ENCODE measurements around the gene ARHGEF39. TPM values are rescaled to one million over a fixed set of nuclear protein-coding genes. Genes with fewer than 3 reads are reported as not detected.

ARHGEF39 gene
- total RNA-seq, 5 donors from 2014 or later (not counting 1 experiment from before 2014, with no cell fraction given) = 0.12 to 1.3 (median 0.57) TPM

- H3K9me3 ChIP-seq = no peaks in the 10 kb centered on the region
- no peak for ATAC-seq (replicated peaks in 1 of 4)
Observed at GRCh38 chr9:35618325-35618727, 46.7 kb downstream of the ARHGEF39 start, which contains the start of gene CD72. Gene CD72 (minus strand): TSS chr9:35618413. CDS start chr9:35618303, 110 bp downstream.

GRCh38 chr9:35617548-35617947 is 47.4 kb downstream of the ARHGEF39 start:
- peaks cover 40 to 53% (median 40%) of the 10 kb centered on the region in 3 donors for H3K4me1 Mint-ChIP-seq
- no peaks in the 10 kb centered on the region for H3K27me3 ChIP-seq (replicated peaks in 1 of 2; ENCODE audit: control insufficient read depth in 2 of 2, extremely low read depth in 1 of 2, insufficient read depth in 2 of 2, low read length in 1 of 2)
- H3K27me3 Mint-ChIP-seq = no peaks in the 10 kb centered on the region
- no peaks in the 10 kb centered on the region for H3K36me3 ChIP-seq (ENCODE audit: control insufficient read depth in 2 of 2, extremely low read depth in 1 of 2, insufficient read depth in 1 of 2, low read length in 1 of 2)
- ATAC-seq (replicated peaks in 1 of 4) = no peak
- ChIA-PET POLR2A (no interaction called here), CTCF (interaction anchor here (0.6 to 2.2 kb wide), 14 partner anchors 8 to 139 kb away, joined by 3 to 8 read pairs (median 4); partner anchors contain the start of genes CCDC107 (in 2 of the 2), RMRP (in 2 of the 2), ARHGEF39 (in 1 of the 2) and CREB3 (in 1 of the 2))
- no peaks in the 10 kb centered on the region for H3K9me3 ChIP-seq
- H3K27ac Mint-ChIP-seq = peak overlapping the region; percentile 87 to 95
- no peaks in the 10 kb centered on the region for H3K9me3 Mint-ChIP-seq
- H3K27ac ChIP-seq (ENCODE audit: low read length) = peak overlapping the region; percentile 68
- WGBS (ENCODE audit: insufficient coverage) = 81% methylated on average over 7 of the region's 8 CpGs
- DNase-seq = no peak
- peak overlapping the region; percentile 68 to 76 for H3K4me3 ChIP-seq (ENCODE audit: control insufficient read depth in 1 of 2, extremely low read depth in 1 of 2, low read length in 1 of 2)
- no peaks in the 10 kb centered on the region for H3K36me3 Mint-ChIP-seq
- peak overlapping the region; percentile 78 to 88 (median 85) for H3K4me3 Mint-ChIP-seq
- peaks cover 23 to 46% of the 10 kb centered on the region in 2 experiments for H3K4me1 ChIP-seq (ENCODE audit: control insufficient read depth in 1 of 2, extremely low read depth in 1 of 2, insufficient read depth in 2 of 2, low read length in 2 of 2)

More at GRCh38 chr9:35618325-35618727, 46.7 kb downstream of the ARHGEF39 start, which contains the start of gene CD72:
- Mint-ChIP-seq H3K9me3 (no peaks in the 10 kb centered on the region), H3K36me3 (no peaks in the 10 kb centered on the region), H3K4me3 (peak within 1 kb of the TSS; percentile 78 to 88 (median 85)), H3K27me3 (no peaks in the 10 kb centered on the region), H3K4me1 (peaks cover 40 to 53% (median 40%) of the 10 kb centered on the region in 3 donors), H3K27ac (peak within 1 kb of the TSS; percentile 87 to 95)
- WGBS (ENCODE audit: insufficient coverage) = 92% methylated on average over 6 of the region's 7 CpGs
- CTCF ChIA-PET = interaction anchor here in 1 of 2 donors (1.5 kb wide), 1 partner anchor 20 kb away, joined by 4 read pairs; no protein-coding TSS in a partner anchor
- Histone ChIP-seq H3K4me1 (ENCODE audit: control insufficient read depth in 1 of 2, extremely low read depth in 1 of 2, insufficient read depth in 2 of 2, low read length in 2 of 2) (peaks cover 23 to 46% of the 10 kb centered on the region in 2 experiments), H3K4me3 (ENCODE audit: control insufficient read depth in 1 of 2, extremely low read depth in 1 of 2, low read length in 1 of 2) (peak within 1 kb of the TSS; percentile 68 to 76), H3K27ac (ENCODE audit: low read length) (peak within 1 kb of the TSS; percentile 68), H3K27me3 (replicated peaks in 1 of 2; ENCODE audit: control insufficient read depth in 2 of 2, extremely low read depth in 1 of 2, insufficient read depth in 2 of 2, low read length in 1 of 2) (no peaks in the 10 kb centered on the region), H3K36me3 (ENCODE audit: control insufficient read depth in 2 of 2, extremely low read depth in 1 of 2, insufficient read depth in 1 of 2, low read length in 1 of 2) (no peaks in the 10 kb centered on the region)
- POLR2A ChIA-PET = no interaction called here
- DNase-seq = no peak

- no peaks in the 10 kb centered on the region for H3K9me3 Mint-ChIP-seq
- Histone ChIP-seq H3K27ac (ENCODE audit: low read length) (peak overlapping the region; percentile 68), H3K9me3 (no peaks in the 10 kb centered on the region), H3K36me3 (ENCODE audit: control insufficient read depth in 2 of 2, extremely low read depth in 1 of 2, insufficient read depth in 1 of 2, low read length in 1 of 2) (no peaks in the 10 kb centered on the region), H3K4me3 (ENCODE audit: control insufficient read depth in 1 of 2, extremely low read depth in 1 of 2, low read length in 1 of 2) (peak overlapping the region; percentile 68 to 76), H3K27me3 (replicated peaks in 1 of 2; ENCODE audit: control insufficient read depth in 2 of 2, extremely low read depth in 1 of 2, insufficient read depth in 2 of 2, low read length in 1 of 2) (no peaks in the 10 kb centered on the region), H3K4me1 (ENCODE audit: control insufficient read depth in 1 of 2, extremely low read depth in 1 of 2, insufficient read depth in 2 of 2, low read length in 2 of 2) (peaks cover 23 to 46% of the 10 kb centered on the region in 2 experiments)
- ATAC-seq (replicated peaks in 1 of 4) = peak; percentile 79 to 84 (median 82)
- peak; percentile 41 to 81 (median 61) for DNase-seq
- ChIA-PET POLR2A (no interaction called here), CTCF (interaction anchor here (0.6 to 2.2 kb wide), 14 partner anchors 8 to 140 kb away, joined by 3 to 8 read pairs (median 4); partner anchors contain the start of genes CCDC107 (in 2 of the 2), RMRP (in 2 of the 2), ARHGEF39 (in 1 of the 2) and CREB3 (in 1 of the 2))
- H3K4me3 Mint-ChIP-seq = peak overlapping the region; percentile 78 to 88 (median 85)
- peak overlapping the region; percentile 87 to 95 for H3K27ac Mint-ChIP-seq
- 10% methylated on average over 51 of the region's 51 CpGs for WGBS (ENCODE audit: insufficient coverage)
- H3K4me1 Mint-ChIP-seq = peaks cover 40 to 51% (median 42%) of the 10 kb centered on the region in 3 donors
- H3K36me3 Mint-ChIP-seq = no peaks in the 10 kb centered on the region
- no peaks in the 10 kb centered on the region for H3K27me3 Mint-ChIP-seq
Observed at GRCh38 chr9:35616681-35617459, 48.1 kb downstream of the ARHGEF39 start.

GRCh38 chr9:35615981-35616680 is 48.9 kb downstream of the ARHGEF39 start:
- 91% methylated on average over 11 of the region's 17 CpGs for WGBS (ENCODE audit: insufficient coverage)
- no peaks in the 10 kb centered on the region for H3K36me3 Mint-ChIP-seq
- peak overlapping the region; percentile 87 to 95 for H3K27ac Mint-ChIP-seq
- Histone ChIP-seq H3K4me1 (ENCODE audit: control insufficient read depth in 1 of 2, extremely low read depth in 1 of 2, insufficient read depth in 2 of 2, low read length in 2 of 2) (peaks cover 23 to 48% of the 10 kb centered on the region in 2 experiments), H3K36me3 (ENCODE audit: control insufficient read depth in 2 of 2, extremely low read depth in 1 of 2, insufficient read depth in 1 of 2, low read length in 1 of 2) (no peaks in the 10 kb centered on the region), H3K4me3 (ENCODE audit: control insufficient read depth in 1 of 2, extremely low read depth in 1 of 2, low read length in 1 of 2) (peak overlapping the region; percentile 68 to 76), H3K27me3 (replicated peaks in 1 of 2; ENCODE audit: control insufficient read depth in 2 of 2, extremely low read depth in 1 of 2, insufficient read depth in 2 of 2, low read length in 1 of 2) (no peaks in the 10 kb centered on the region), H3K27ac (ENCODE audit: low read length) (peak overlapping the region; percentile 68), H3K9me3 (no peaks in the 10 kb centered on the region)
- H3K4me1 Mint-ChIP-seq = peaks cover 45 to 53% (median 49%) of the 10 kb centered on the region in 3 donors
- ATAC-seq (replicated peaks in 1 of 4) = no peak
- peak overlapping the region; percentile 78 to 88 (median 85) for H3K4me3 Mint-ChIP-seq
- no peak for DNase-seq
- H3K9me3 Mint-ChIP-seq = no peaks in the 10 kb centered on the region
- ChIA-PET POLR2A (interaction anchor here (0.6 kb wide), 2 partner anchors 13 to 278 kb away, joined by 3 read pairs; no protein-coding TSS in a partner anchor), CTCF (interaction anchor here (0.6 to 2.2 kb wide), 6 partner anchors 12 to 173 kb away, joined by 3 to 8 read pairs (median 6); partner anchors contain the start of genes CCDC107 (in 2 of the 2) and RMRP (in 2 of the 2))
- no peaks in the 10 kb centered on the region for H3K27me3 Mint-ChIP-seq

- ChIA-PET POLR2A (no interaction called here), CTCF (interaction anchor here (0.6 to 1.4 kb wide), 5 partner anchors 8 to 141 kb away, joined by 3 to 4 read pairs (median 3); partner anchors contain the start of genes MSMP (in 1 of the 2) and TESK1 (in 1 of the 2))
- no peak overlapping the region for H3K4me3 Mint-ChIP-seq
- no peaks in the 10 kb centered on the region for H3K9me3 Mint-ChIP-seq
- no peak overlapping the region for H3K27ac Mint-ChIP-seq
- no peaks in the 10 kb centered on the region for H3K27me3 Mint-ChIP-seq
- ATAC-seq (replicated peaks in 1 of 4) (no peak), DNase-seq (no peak)
- H3K36me3 Mint-ChIP-seq = peaks cover 3% of the 10 kb centered on the region
- 100% methylated on average over 2 of the region's 2 CpGs for WGBS (ENCODE audit: insufficient coverage)
- no peaks in the 10 kb centered on the region for H3K9me3 ChIP-seq
- no peaks in the 10 kb centered on the region for H3K27me3 ChIP-seq (replicated peaks in 1 of 2; ENCODE audit: control insufficient read depth in 2 of 2, extremely low read depth in 1 of 2, insufficient read depth in 2 of 2, low read length in 1 of 2)
- peaks cover 25 to 31% (median 30%) of the 10 kb centered on the region in 3 donors for H3K4me1 Mint-ChIP-seq
- H3K4me3 ChIP-seq (ENCODE audit: control insufficient read depth in 1 of 2, extremely low read depth in 1 of 2, low read length in 1 of 2) = no peak overlapping the region
- peaks cover 4 to 26% of the 10 kb centered on the region in 2 experiments for H3K4me1 ChIP-seq (ENCODE audit: control insufficient read depth in 1 of 2, extremely low read depth in 1 of 2, insufficient read depth in 2 of 2, low read length in 2 of 2)
- H3K27ac ChIP-seq (ENCODE audit: low read length) = no peak overlapping the region
- peaks cover 0 to 25% of the 10 kb centered on the region in 2 donors for H3K36me3 ChIP-seq (ENCODE audit: control insufficient read depth in 2 of 2, extremely low read depth in 1 of 2, insufficient read depth in 1 of 2, low read length in 1 of 2)
Observed at GRCh38 chr9:35612843-35613242, 52.2 kb downstream of the ARHGEF39 start.

All from T-cell (primary cell).